Activated CD4-positive, CD25-positive, alpha-beta regulatory T cell treated with anti-CD3 and anti-CD28 coated beads, Interleukin-2, amount 50 U/mL, for 24 hours (primary cell): ENCODE measurements around the gene HIP1R.
"Not testable (repeated sequence)": the region's sequence is repeated elsewhere in the genome, so short reads cannot be mapped to it uniquely, and the experiment has no call there.

Experiments used
- ATAC-seq, 2 donors: fragments of 150-1000 bp; cut with Tn5 transposase; one replicate each; pipeline ENCODE4 v1.10.0; 2021; ENCODE audit warnings: mild to moderate bottlenecking in 1 of 2, moderate library complexity in 1 of 2

Gene HIP1R

GRCh38 chr12:122862110-122862634, 26.9 kb downstream of the HIP1R start:
- no peak for ATAC-seq

DNA sequence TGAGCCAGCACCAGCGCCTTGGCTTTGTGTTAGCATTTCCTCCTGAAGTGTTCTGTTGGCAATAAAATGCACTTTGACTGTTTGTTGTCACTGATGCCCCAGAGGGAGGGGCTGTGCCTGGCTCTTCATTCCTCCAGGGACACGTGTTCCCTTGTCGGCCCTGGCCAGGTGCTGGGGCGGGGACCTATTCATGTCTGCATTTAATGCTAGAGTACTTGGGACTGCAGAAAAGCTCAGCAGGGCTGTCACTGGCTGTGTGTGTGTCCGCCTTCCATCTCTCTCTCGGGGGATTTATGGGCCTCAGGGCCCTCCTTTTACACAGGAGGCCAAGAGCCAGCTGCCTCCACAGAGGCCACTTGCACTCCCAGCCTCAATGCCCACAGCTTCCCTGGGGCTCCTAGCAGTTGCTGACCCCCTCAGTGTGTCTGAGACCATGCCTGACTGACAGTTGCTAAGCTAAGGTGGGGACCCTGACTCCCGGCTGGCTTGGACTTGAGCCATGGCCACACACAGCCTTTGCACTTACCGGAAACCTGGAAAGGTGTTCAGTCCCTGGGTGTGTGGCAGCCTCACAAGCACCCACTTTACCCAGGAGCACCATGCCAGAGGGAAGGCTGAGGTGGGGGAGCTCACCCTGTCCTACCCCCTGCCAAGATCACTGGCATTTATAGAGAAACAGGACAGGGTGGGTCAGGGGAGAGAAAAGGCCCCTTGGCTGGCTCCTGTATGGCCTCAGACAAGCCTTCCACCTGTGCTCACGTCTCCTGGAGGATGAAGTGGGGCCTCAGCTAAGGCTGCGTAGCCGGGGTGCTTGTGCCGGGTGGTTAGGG, 27.8 kb downstream of the HIP1R start:
- ATAC-seq = no peak

- no peak for ATAC-seq
Observed at GRCh38 chr12:122864894-122865253, 29.6 kb downstream of the HIP1R start.

- no peak for ATAC-seq
Observed at GRCh38 chr12:122865268-122866231, 30.3 kb downstream of the HIP1R start.

GRCh38 chr12:122866379-122866778, 31.1 kb downstream of the HIP1R start:
- ATAC-seq = no peak

DNA sequence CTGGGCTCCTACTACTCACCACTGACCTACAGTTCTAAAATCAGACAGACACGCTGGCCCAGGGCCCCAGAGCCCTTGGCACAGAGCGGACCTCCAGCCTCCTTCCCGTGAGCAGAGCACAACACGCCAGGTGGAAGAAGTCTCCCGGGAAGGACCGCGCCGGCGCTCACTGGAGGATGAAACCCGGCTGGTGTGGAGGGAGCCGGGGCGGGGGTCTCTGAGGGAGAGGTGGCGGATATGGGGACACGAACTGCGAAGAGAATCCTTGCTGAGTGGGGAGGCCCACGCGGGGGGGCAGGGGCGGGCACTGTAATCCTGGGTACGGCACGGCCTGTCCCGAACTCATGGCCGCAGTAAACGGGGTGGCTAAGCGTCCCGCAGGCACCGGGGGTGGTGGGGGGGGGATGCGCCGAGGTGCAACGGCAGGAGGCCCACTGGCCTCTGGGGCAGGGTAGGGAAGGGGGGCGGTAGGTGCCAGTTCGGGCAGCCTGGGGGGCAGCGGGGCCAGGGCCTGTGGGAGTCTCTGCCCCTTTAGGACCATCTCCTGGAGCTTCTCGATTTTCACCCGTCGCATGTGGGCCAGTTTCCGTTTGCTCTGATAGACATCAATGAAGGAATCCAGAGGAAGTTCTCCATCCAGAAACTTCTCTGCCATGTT, 31.8 kb downstream of the HIP1R start:
- ATAC-seq = no peak

- no peak for ATAC-seq
Observed at GRCh38 chr12:122867691-122868461, 32.6 kb downstream of the HIP1R start.

GRCh38 chr12:122868471-122869177, 33.4 kb downstream of the HIP1R start:
- no peak for ATAC-seq

GRCh38 chr12:122869207-122869973, 34.1 kb downstream of the HIP1R start:
- no peak for ATAC-seq

GRCh38 chr12:122870163-122870842, 35.0 kb downstream of the HIP1R start:
- no peak for ATAC-seq

- no peak for ATAC-seq
Observed at GRCh38 chr12:122870867-122871664, 35.8 kb downstream of the HIP1R start.

GRCh38 chr12:122871851-122872780, 36.9 kb downstream of the HIP1R start:
- ATAC-seq = peak; percentile 70 to 71

DNA sequence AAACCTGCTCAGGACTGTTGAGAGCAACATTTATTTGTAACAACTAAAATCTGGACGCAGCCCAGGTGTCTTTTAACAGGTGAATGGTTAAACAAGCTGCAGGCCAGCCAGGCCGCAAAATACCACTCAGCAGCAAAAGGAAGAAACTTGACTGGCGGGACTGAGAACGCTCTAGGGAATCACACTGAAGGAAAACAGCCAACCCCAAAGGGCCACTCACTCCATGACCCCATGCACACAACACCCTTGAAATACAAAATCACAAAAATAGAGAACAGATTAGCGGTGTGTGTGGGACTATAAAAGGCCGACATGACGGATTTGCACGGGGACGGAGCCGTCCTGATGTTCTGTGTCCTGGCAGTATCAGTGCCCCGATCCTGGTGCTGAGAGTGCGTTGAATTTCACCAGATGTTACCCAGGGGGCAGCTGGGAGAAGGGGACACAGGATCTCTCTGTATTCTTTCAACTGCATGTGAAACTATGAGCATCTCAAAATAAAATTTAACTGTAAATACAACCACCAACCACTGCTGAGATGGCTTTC, 37.6 kb downstream of the HIP1R start:
- ATAC-seq = no peak

DNA sequence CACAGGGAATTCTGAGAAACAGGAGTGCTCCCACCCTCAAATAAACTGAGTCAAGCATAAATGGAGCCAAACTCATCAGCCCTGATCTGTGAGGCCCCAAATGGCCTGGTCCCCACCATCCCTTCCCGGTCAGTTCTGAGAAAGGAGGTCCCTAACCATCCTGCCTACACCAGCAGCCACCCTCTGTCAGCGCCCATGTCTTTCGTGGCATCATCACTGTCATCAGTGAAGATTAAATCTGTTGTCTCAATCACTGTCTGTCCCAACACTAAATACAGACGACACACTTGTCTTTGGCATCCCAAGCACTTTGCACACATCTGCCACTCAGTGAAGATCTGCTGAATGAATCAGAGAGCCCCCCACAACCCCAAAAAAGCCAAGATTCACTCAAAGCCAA, 38.3 kb downstream of the HIP1R start:
- no peak for ATAC-seq

GRCh38 chr12:122874081-122874480, 38.8 kb downstream of the HIP1R start:
- ATAC-seq = peak; percentile 20 to 39

DNA sequence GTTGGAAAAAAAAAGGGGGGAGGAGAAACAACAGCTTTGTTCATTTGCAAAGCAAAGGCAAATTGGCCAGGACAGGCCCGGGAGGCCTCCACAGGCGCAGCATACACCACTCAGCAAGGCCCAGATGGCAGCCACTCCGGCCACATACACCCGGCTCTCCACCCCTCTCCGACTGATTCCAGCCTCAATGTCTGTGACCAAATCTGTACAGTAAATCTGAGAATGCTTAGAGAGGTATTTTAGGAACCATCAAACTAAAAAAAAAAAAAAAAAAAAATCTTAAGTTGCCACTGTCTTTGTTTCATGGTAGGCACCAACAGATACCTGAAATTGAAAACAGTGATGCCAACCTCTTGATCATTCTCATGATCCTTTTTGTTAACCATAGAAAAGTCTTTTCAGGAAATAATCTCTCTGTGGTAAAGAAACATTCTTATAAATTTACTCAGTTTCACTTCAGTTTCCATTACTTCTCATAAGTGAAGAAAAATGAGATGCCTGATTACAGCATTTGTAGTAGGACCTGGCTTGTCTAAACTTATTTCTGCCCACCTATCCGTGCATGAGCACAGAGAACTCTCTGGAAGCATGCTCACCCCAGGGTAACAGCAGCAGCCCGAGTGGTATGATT, 40.4 kb downstream of the HIP1R start:
- peak; percentile 60 to 68 for ATAC-seq

DNA sequence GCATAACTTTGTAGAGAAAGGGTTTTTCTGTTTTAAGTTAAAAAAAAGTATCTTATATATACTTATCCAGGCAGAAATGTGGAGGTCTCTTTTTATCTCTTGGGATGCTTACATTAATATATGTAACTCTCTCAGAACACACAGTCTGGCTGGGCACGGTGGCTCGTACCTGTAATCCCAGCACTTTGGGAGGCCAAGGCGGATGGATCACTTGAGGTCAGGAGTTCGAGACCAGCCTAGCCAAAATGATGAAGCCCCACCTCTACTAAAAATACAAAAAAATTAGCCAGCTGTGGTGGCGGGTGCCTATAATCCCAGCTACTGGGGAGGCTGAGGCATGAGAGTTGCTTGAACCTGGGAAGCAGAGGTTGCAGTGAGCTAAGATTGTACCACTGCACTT, 41.0 kb downstream of the HIP1R start:
- ATAC-seq = not testable (repeated sequence)
